SK-N-SH (cell line): ENCODE results near the gene SNTG2. TPM values are rescaled to one million over a fixed set of nuclear protein-coding genes. Genes with fewer than 3 reads are reported as not detected.

Experiments used
- CTCF ChIA-PET: fragments of 300-600, 350-600 bp; formaldehyde crosslinking; extraction: SDS; loops from one replicate; lab custom pipeline; 2021; lab: Yijun Ruan, JAX
- POLR2A ChIA-PET: fragments of 350-600 bp; sonication (Branson Sonifier 250); formaldehyde crosslinking; extraction: SDS; loops from one replicate; lab custom pipeline; 2020; ENCODE audit warnings: antibody characterized with exemption, inconsistent platforms; lab: Yijun Ruan, JAX
- DNase-seq: peaks from one replicate; pipeline ENCODE4 v3.0.0; 2012
- H2AFZ ChIP-seq: fragments of 200-600 bp; sonication (generic); 2 replicates; pipeline ENCODE4 v1.8.1; 2016; ENCODE audit warnings: antibody characterized with exemption, mild to moderate bottlenecking, low read depth
- H3F3A ChIP-seq: fragments of 200-600 bp; sonication (generic); replicated peaks from 2 replicates; pipeline ENCODE3; 2016; ENCODE audit warnings: antibody characterized with exemption, mild to moderate bottlenecking; ENCODE audit not compliant: insufficient read depth
- H3K27ac ChIP-seq, 2 experiments: fragments of 200-500 bp in 1 of 2; fragments of 200-600 bp in 1 of 2; sonication (Bioruptor generic) in 1 of 2; sonication (generic), shearing (Covaris generic) in 1 of 2; 2 replicates each; pipeline versions ENCODE4 v1.5.1 to v1.6.1; 2014 to 2016; ENCODE audit warnings: low read depth in 2 of 2, inconsistent platforms in 1 of 2, low read length in 1 of 2, mild to moderate bottlenecking in 1 of 2, mixed read lengths in 1 of 2
- H3K27me3 ChIP-seq: fragments of 200-600 bp; sonication (generic), shearing (Covaris generic); 2 replicates; pipeline ENCODE4 v1.6.1; 2016; ENCODE audit warnings: mixed run types; ENCODE audit not compliant: insufficient read depth
- H3K36me3 ChIP-seq, 2 experiments: fragments of 200-500 bp in 1 of 2; fragments of 200-600 bp in 1 of 2; sonication (Bioruptor generic) in 1 of 2; sonication (generic) in 1 of 2; replicated peaks in 1 of 2; 2 replicates each; pipeline versions ENCODE3 to v1.5.1; 2014 to 2016; ENCODE audit warnings: low read length in 1 of 2, mild to moderate bottlenecking in 1 of 2; ENCODE audit not compliant: insufficient read depth in 2 of 2, control insufficient read depth in 1 of 2
- H3K4me1 ChIP-seq, 2 experiments: fragments of 200-500 bp in 1 of 2; fragments of 200-600 bp in 1 of 2; sonication (Bioruptor generic) in 1 of 2; sonication (generic), shearing (Covaris generic) in 1 of 2; 2 replicates each; pipeline versions ENCODE4 v1.5.1 to v1.6.1; 2014 to 2016; ENCODE audit warnings: low read depth in 1 of 2, low read length in 1 of 2, mixed run types in 1 of 2; ENCODE audit not compliant: insufficient read depth in 2 of 2, control insufficient read depth in 1 of 2
- H3K4me2 ChIP-seq: fragments of 200-600 bp; sonication (generic), shearing (Covaris generic); 2 replicates; pipeline ENCODE4 v1.6.1; 2017; ENCODE audit warnings: mixed run types
- H3K4me3 ChIP-seq, 2 experiments: fragments of 200-500 bp in 1 of 2; fragments of 200-600 bp in 1 of 2; sonication (Bioruptor generic) in 1 of 2; sonication (generic), shearing (Covaris generic) in 1 of 2; 2 replicates each; pipeline versions ENCODE4 v1.5.1 to v1.8.1; 2014 to 2016; ENCODE audit warnings: low read depth in 2 of 2, inconsistent platforms in 1 of 2, low read length in 1 of 2, mild to moderate bottlenecking in 1 of 2, mixed read lengths in 1 of 2, moderate library complexity in 1 of 2
- H3K79me2 ChIP-seq: fragments of 200-600 bp; sonication (generic); 2 replicates; pipeline ENCODE4 v1.8.1; 2017; ENCODE audit warnings: mild to moderate bottlenecking; ENCODE audit not compliant: insufficient read depth
- H3K9ac ChIP-seq: fragments of 200-600 bp; sonication (generic); 2 replicates; pipeline ENCODE4 v1.6.1; 2017; ENCODE audit warnings: mixed run types
- H3K9me2 ChIP-seq: fragments of 200-600 bp; sonication (generic); 2 replicates; pipeline ENCODE4 v1.6.1; 2017; ENCODE audit warnings: mixed run types
- H3K9me3 ChIP-seq: fragments of 200-600 bp; sonication (generic); 2 replicates; pipeline ENCODE4 v1.6.1; 2017; ENCODE audit warnings: mixed run types, mild to moderate bottlenecking, moderate library complexity
- H4K20me1 ChIP-seq: fragments of 200-600 bp; sonication (generic); 2 replicates; pipeline ENCODE4 v1.6.1; 2017; ENCODE audit warnings: mild to moderate bottlenecking, mixed run types; ENCODE audit not compliant: insufficient read depth
- EP300 ChIP-seq, 2 experiments: IDR thresholded peaks; 2 replicates each; pipeline versions ENCODE4 v1.4.0 to v1.6.1; 2012; ENCODE audit warnings: borderline replicate concordance in 1 of 2, low read depth in 1 of 2, low read length in 1 of 2
- EZH2phosphoT487 ChIP-seq: fragments of 200-600 bp; sonication (generic); IDR thresholded peaks from 2 replicates; pipeline ENCODE4 v1.6.1; 2017; ENCODE audit warnings: low read depth, mixed run types, mild to moderate bottlenecking, antibody characterized with exemption, moderate library complexity, borderline replicate concordance
- FOSL2 ChIP-seq: IDR thresholded peaks from 2 replicates; pipeline ENCODE4 v1.4.0; 2012; ENCODE audit warnings: low read depth, mild to moderate bottlenecking, moderate library complexity, borderline replicate concordance
- GABPA ChIP-seq: IDR thresholded peaks from 2 replicates; pipeline ENCODE4 v1.4.0; 2012; ENCODE audit warnings: low read depth, mild to moderate bottlenecking
- MEF2A ChIP-seq: IDR thresholded peaks from 2 replicates; pipeline ENCODE4 v1.4.0; 2012; ENCODE audit warnings: low read depth, borderline replicate concordance
- NFIC ChIP-seq: IDR thresholded peaks from 2 replicates; pipeline ENCODE4 v1.4.0; 2012; ENCODE audit warnings: borderline replicate concordance
- RCOR1 ChIP-seq: fragments of 150-350 bp; IDR thresholded peaks from 2 replicates; pipeline ENCODE4 v1.6.1; 2017; ENCODE audit warnings: antibody characterized with exemption, low read length
- RXRA ChIP-seq: IDR thresholded peaks from 2 replicates; pipeline ENCODE4 v1.4.0; 2012; ENCODE audit warnings: low read depth, mild to moderate bottlenecking, borderline replicate concordance
- TEAD4 ChIP-seq: IDR thresholded peaks from 2 replicates; pipeline ENCODE4 v1.4.0; 2012; ENCODE audit warnings: mild to moderate bottlenecking, borderline replicate concordance; ENCODE audit not compliant: insufficient read depth
- USF2 ChIP-seq: fragments of 150-350 bp; IDR thresholded peaks from 2 replicates; pipeline ENCODE4 v1.6.1; 2017; ENCODE audit warnings: antibody characterized with exemption, low read length, low read depth, borderline replicate concordance
- WGBS: methylation state at CpG from one replicate; pipeline ENCODE4 v1.1.6; 2017; ENCODE audit warnings: low lambda C conversion rate; 5-methylcytosine and 5-hydroxymethylcytosine counted together
- polyA plus RNA-seq, 3 experiments: library from polyadenylated mRNA; depleted of rRNA; stranded (reverse); fragments of >200 nt; gene quantifications; 2 replicates each; pipeline ENCODE4 v1.2.3, GENCODE V29; 2012
- TF ChIP-seq, protein P1 (sequence below): fragments of 200-600 bp; sonication (generic); IDR thresholded peaks from 2 replicates; pipeline ENCODE4 v1.6.1; 2017; ENCODE audit warnings: antibody characterized with exemption, mild to moderate bottlenecking, moderate library complexity
- TF ChIP-seq, protein P2 (sequence below): IDR thresholded peaks from 2 replicates; pipeline ENCODE4 v1.4.0; 2012; ENCODE audit warnings: low read depth, borderline replicate concordance

Gene SNTG2
- polyA plus RNA-seq, 1 of the 3 experiments (the other 2 are of a cell fraction) = not detected

DNA sequence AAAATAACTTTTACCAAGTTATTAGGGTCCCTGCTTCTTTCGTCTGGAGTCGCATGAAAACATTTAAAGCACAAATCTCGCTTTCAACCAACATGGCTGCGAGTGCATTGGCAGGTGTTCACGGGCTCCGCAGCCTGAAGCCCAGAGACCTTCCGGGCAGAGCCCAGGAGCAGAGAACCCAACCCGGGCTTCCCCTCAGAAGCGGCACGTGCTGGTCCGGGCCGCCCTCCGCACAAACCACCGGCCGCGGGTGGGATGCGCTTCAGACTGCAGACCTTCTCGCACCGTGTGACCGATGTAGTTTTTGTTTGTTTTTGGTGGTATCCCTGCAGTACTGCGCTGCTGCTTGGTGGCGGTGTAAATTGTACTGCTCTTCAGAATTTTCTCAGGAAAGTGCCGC lies 357.0 kb downstream of the SNTG2 start:
- Histone ChIP-seq H3K4me2 (no peak overlapping the region), H3K79me2 (no peaks in the 10 kb centered on the region), H3K9me2 (no peaks in the 10 kb centered on the region), H4K20me1 (no peaks in the 10 kb centered on the region), H3K36me3 (no peaks in the 10 kb centered on the region), H3K9ac (no peak overlapping the region), H3K4me3 (no peak overlapping the region), H3K27me3 (no peaks in the 10 kb centered on the region), H3K9me3 (no peaks in the 10 kb centered on the region), H2AFZ (no peak overlapping the region), H3K27ac (no peak overlapping the region), H3F3A (no peaks in the 10 kb centered on the region), H3K4me1 (no peaks in the 10 kb centered on the region)
- 70% methylated on average over 17 of the region's 23 CpGs for WGBS
- no peak for DNase-seq
- POLR2A ChIA-PET = no interaction called here
- CTCF ChIA-PET = no interaction called here
- TF ChIP-seq, protein P1, sequence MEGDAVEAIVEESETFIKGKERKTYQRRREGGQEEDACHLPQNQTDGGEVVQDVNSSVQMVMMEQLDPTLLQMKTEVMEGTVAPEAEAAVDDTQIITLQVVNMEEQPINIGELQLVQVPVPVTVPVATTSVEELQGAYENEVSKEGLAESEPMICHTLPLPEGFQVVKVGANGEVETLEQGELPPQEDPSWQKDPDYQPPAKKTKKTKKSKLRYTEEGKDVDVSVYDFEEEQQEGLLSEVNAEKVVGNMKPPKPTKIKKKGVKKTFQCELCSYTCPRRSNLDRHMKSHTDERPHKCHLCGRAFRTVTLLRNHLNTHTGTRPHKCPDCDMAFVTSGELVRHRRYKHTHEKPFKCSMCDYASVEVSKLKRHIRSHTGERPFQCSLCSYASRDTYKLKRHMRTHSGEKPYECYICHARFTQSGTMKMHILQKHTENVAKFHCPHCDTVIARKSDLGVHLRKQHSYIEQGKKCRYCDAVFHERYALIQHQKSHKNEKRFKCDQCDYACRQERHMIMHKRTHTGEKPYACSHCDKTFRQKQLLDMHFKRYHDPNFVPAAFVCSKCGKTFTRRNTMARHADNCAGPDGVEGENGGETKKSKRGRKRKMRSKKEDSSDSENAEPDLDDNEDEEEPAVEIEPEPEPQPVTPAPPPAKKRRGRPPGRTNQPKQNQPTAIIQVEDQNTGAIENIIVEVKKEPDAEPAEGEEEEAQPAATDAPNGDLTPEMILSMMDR = no peak
- TF ChIP-seq EP300 (IDR thresholded peaks at IDR 0.05; ENCODE audit: borderline replicate concordance in 1 of 2, low read depth in 1 of 2, low read length in 1 of 2) (no peak), TEAD4 (no peak), FOSL2 (no peak), USF2 (no peak), NFIC (no peak), RCOR1 (no peak)
- TF ChIP-seq, protein P2, sequence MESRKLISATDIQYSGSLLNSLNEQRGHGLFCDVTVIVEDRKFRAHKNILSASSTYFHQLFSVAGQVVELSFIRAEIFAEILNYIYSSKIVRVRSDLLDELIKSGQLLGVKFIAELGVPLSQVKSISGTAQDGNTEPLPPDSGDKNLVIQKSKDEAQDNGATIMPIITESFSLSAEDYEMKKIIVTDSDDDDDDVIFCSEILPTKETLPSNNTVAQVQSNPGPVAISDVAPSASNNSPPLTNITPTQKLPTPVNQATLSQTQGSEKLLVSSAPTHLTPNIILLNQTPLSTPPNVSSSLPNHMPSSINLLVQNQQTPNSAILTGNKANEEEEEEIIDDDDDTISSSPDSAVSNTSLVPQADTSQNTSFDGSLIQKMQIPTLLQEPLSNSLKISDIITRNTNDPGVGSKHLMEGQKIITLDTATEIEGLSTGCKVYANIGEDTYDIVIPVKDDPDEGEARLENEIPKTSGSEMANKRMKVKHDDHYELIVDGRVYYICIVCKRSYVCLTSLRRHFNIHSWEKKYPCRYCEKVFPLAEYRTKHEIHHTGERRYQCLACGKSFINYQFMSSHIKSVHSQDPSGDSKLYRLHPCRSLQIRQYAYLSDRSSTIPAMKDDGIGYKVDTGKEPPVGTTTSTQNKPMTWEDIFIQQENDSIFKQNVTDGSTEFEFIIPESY = no peak
- TF ChIP-seq, all 33 proteins: peak for 0

DNA sequence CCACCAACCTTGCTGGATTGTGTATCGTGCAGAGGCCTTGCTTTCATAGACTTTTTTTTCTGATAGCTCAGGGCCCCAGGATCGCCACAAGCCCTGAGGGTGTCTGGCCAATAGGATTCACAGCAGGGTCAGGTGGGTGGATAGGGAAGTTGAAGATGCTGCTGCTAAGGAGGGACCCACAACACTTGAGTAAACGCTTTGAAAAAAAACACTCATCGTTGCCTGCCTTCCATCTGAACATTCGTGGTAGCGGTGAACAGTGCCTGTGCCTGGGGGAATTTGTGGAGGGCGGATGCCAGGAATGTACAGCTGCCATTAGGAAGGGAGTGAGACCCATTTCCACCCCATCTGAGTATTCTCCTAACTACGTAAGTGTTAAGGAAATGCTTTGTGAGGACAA lies 358.0 kb downstream of the SNTG2 start:
- H3K4me2 ChIP-seq = no peak overlapping the region
- DNase-seq = no peak
- CTCF ChIA-PET = no interaction called here
- no peaks in the 10 kb centered on the region for H3K27me3 ChIP-seq
- no peaks in the 10 kb centered on the region for H3K9me2 ChIP-seq
- H3K27ac ChIP-seq = no peak overlapping the region
- no peaks in the 10 kb centered on the region for H3K36me3 ChIP-seq
- H3K9me3 ChIP-seq = no peaks in the 10 kb centered on the region
- WGBS = 43% methylated on average over 8 of the region's 8 CpGs
- H3K79me2 ChIP-seq = no peaks in the 10 kb centered on the region
- H2AFZ ChIP-seq = no peak overlapping the region
- no peaks in the 10 kb centered on the region for H4K20me1 ChIP-seq
- H3K4me3 ChIP-seq = no peak overlapping the region
- TF ChIP-seq MEF2A = no peak
- no peak for TF ChIP-seq EZH2phosphoT487
- no peak for TF ChIP-seq RXRA
- TF ChIP-seq GABPA = no peak
- TF ChIP-seq, all 33 proteins: peak for 0
- Histone ChIP-seq H3F3A (no peaks in the 10 kb centered on the region), H3K4me1 (no peaks in the 10 kb centered on the region), H3K9ac (no peak overlapping the region)
- POLR2A ChIA-PET = no interaction called here
